Caco-2 (cell line): Measurements from ENCODE around the gene GIGYF1. TPM values are rescaled to one million over a fixed set of nuclear protein-coding genes. Genes with fewer than 3 reads are reported as not detected.

Experiments
- BruUV-seq: library from RNA; stranded (reverse); fragments of 400-500 nt; replicated peaks from 2 replicates; lab custom pipeline; 2021; lab: Mats Ljungman, UMichigan
- CTCF ChIA-PET: fragments of 300-600 bp; sonication (Branson Sonifier 250); formaldehyde crosslinking; loops from one replicate; lab custom pipeline; 2022; ENCODE audit warnings: antibody characterized with exemption; lab: Charles Lee
- POLR2A ChIA-PET: fragments of 300-600 bp; sonication (Branson Sonifier 250); formaldehyde crosslinking; loops from one replicate; lab custom pipeline; 2022; ENCODE audit warnings: antibody characterized with exemption; lab: Charles Lee
- DNase-seq, 2 experiments: peaks; one replicate each; pipeline versions ENCODE4 v3.0.0 to v3.0.0-alpha.2; 2020 to 2022
- H3K27me3 ChIP-seq: replicated peaks from 2 replicates; pipeline ENCODE4 v1.6.0; 2011; ENCODE audit warnings: low read length; ENCODE audit not compliant: control insufficient read depth, insufficient read depth
- H3K36me3 ChIP-seq: 2 replicates; pipeline ENCODE4 v1.5.1; 2011; ENCODE audit warnings: low read length; ENCODE audit not compliant: control insufficient read depth, insufficient read depth
- H3K4me1 ChIP-seq: fragments of 250-450 bp; sonication (Bioruptor Pico); 2 replicates; pipeline ENCODE4 v1.5.1; 2020; ENCODE audit warnings: mild to moderate bottlenecking
- H3K4me3 ChIP-seq: 2 replicates; pipeline ENCODE4 v1.5.1; 2011; ENCODE audit warnings: low read depth, mild to moderate bottlenecking, control low read depth, low read length
- H3K9me3 ChIP-seq: fragments of 250-450 bp; sonication (Bioruptor Pico); 2 replicates; pipeline ENCODE4 v1.5.1; 2020; ENCODE audit warnings: mild to moderate bottlenecking, moderate library complexity
- H3K27ac Mint-ChIP-seq: one replicate; pipeline ENCODE4 v1.8.0; 2022; ENCODE audit warnings: mixed read lengths; ENCODE audit not compliant: unreplicated experiment
- H3K27me3 Mint-ChIP-seq: one replicate; pipeline ENCODE4 v1.8.0; 2022; ENCODE audit warnings: mixed read lengths; ENCODE audit not compliant: insufficient read depth, unreplicated experiment
- H3K36me3 Mint-ChIP-seq: one replicate; pipeline ENCODE4 v1.8.0; 2022; ENCODE audit warnings: mild to moderate bottlenecking, mixed read lengths; ENCODE audit not compliant: insufficient read depth, unreplicated experiment
- H3K4me1 Mint-ChIP-seq: one replicate; pipeline ENCODE4 v1.8.0; 2022; ENCODE audit warnings: low read depth, mixed read lengths; ENCODE audit not compliant: unreplicated experiment
- H3K4me3 Mint-ChIP-seq: one replicate; pipeline ENCODE4 v1.8.0; 2022; ENCODE audit warnings: mild to moderate bottlenecking, moderate library complexity, mixed read lengths; ENCODE audit not compliant: unreplicated experiment
- H3K9me3 Mint-ChIP-seq: one replicate; pipeline ENCODE4 v1.8.0; 2022; ENCODE audit warnings: mixed read lengths; ENCODE audit not compliant: unreplicated experiment
- intact Hi-C: fragments of 100-400 bp; cut with micrococcal nuclease; formaldehyde crosslinking; loops from one replicate; pipeline ENCODE4 v1.10.0; 2022; ENCODE audit not compliant: unreplicated experiment
- total RNA-seq: library from RNA; stranded (reverse); gene quantifications from 2 replicates; pipeline ENCODE4 v1.2.3, GENCODE V29; 2022
- TF ChIP-seq, protein P1 (sequence below), 2 experiments: fragments of 200-600 bp in 1 of 2; IDR thresholded peaks; 1 replicate in 1 of 2; 2 replicates in 1 of 2; pipeline versions ENCODE4 v1.5.1 to v1.8.0; 2011 to 2022; ENCODE audit warnings: antibody characterized with exemption in 1 of 2, control low read depth in 1 of 2, inconsistent platforms in 1 of 2, low read depth in 1 of 2, low read length in 1 of 2, mild to moderate bottlenecking in 1 of 2, moderate library complexity in 1 of 2; ENCODE audit not compliant: insufficient read depth in 1 of 2, severe bottlenecking in 1 of 2, unreplicated experiment in 1 of 2

Gene GIGYF1
- total RNA-seq, 1 experiment from 2014 or later: 53.1 TPM

DNA sequence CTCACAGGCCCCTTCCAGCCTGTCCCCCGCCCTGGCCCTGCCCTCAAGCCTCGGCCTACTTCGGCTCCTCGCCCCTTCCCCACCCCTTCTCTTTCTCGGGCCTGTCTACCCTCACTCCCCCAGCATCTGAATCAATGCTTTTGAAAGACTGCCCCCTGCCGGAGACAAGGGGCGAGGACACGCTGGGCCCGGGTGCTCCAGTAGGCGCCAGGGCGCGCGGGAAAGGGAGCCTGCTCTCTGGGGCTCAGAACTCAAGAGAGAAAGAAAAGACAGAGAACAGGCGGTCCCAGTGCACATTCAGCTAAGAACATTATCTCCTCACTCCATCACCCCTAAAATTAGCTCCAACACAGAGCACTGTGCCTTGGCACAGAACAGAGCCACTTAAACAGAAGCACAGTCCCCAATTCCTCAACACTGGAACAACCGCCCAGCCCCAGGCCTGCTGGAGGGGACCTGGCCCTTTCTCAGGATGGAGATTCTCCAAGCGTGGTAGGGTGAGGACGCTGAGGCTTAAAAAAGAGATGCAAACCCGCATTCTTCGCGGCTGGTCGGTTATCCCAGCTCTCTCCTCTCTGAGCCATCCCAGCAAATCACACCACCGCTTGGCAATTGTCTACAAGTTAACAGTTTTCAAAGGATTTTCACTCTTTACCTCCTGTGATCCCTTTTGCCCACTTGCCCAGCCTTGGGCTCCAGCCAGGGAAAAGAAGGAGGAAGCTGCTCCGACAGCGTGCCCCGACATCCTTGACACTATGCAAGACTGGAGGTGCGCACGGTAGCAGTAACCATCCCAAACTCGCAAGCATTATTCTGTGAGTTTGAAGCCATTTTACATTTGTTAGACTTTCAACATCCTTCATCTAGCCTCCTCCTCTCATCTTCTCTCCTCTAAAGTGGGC is 2.1 kb downstream of the GIGYF1 start:
- intact Hi-C loops: loop anchor here (2.0 to 5.0 kb wide), 2 partner anchors 60 to 87 kb away; no protein-coding TSS in a partner anchor
- TSS peak; percentile 58 for BruUV-seq
- ChIA-PET CTCF (interaction anchor here (0.6 to 1.9 kb wide), 5 partner anchors 14 to 106 kb away, joined by 3 to 7 read pairs (median 5); partner anchors contain the start of genes FBXO24, LRCH4, MOSPD3 and POP7), POLR2A (interaction anchor here (1.5 kb wide), 1 partner anchor 79 kb away, joined by 5 read pairs; the partner anchor contains the start of gene MOSPD3)
- peak in 1 of 2 experiments; percentile 77 for DNase-seq
- TF ChIP-seq, protein P1, sequence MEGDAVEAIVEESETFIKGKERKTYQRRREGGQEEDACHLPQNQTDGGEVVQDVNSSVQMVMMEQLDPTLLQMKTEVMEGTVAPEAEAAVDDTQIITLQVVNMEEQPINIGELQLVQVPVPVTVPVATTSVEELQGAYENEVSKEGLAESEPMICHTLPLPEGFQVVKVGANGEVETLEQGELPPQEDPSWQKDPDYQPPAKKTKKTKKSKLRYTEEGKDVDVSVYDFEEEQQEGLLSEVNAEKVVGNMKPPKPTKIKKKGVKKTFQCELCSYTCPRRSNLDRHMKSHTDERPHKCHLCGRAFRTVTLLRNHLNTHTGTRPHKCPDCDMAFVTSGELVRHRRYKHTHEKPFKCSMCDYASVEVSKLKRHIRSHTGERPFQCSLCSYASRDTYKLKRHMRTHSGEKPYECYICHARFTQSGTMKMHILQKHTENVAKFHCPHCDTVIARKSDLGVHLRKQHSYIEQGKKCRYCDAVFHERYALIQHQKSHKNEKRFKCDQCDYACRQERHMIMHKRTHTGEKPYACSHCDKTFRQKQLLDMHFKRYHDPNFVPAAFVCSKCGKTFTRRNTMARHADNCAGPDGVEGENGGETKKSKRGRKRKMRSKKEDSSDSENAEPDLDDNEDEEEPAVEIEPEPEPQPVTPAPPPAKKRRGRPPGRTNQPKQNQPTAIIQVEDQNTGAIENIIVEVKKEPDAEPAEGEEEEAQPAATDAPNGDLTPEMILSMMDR (IDR thresholded peaks at IDR 0.05; ENCODE audit: insufficient read depth in 1 of 2, low read depth in 1 of 2, low read length in 1 of 2, severe bottlenecking in 1 of 2, unreplicated experiment in 1 of 2): peak; percentile 68 to 77
- H3K4me3 ChIP-seq: peak overlapping the region; percentile 55
- Mint-ChIP-seq H3K9me3 (no peaks in the 10 kb centered on the region), H3K27ac (no peak overlapping the region), H3K4me1 (peaks cover 18% of the 10 kb centered on the region), H3K36me3 (peaks cover 49% of the 10 kb centered on the region), H3K27me3 (no peaks in the 10 kb centered on the region), H3K4me3 (peak overlapping the region; percentile 96)
- peaks cover 19% of the 10 kb centered on the region for H3K4me1 ChIP-seq
- H3K36me3 ChIP-seq: no peaks in the 10 kb centered on the region; the same call in 1 of the 2 replicates
- H3K27me3 ChIP-seq: no peaks in the 10 kb centered on the region
- H3K9me3 ChIP-seq: no peaks in the 10 kb centered on the region

DNA sequence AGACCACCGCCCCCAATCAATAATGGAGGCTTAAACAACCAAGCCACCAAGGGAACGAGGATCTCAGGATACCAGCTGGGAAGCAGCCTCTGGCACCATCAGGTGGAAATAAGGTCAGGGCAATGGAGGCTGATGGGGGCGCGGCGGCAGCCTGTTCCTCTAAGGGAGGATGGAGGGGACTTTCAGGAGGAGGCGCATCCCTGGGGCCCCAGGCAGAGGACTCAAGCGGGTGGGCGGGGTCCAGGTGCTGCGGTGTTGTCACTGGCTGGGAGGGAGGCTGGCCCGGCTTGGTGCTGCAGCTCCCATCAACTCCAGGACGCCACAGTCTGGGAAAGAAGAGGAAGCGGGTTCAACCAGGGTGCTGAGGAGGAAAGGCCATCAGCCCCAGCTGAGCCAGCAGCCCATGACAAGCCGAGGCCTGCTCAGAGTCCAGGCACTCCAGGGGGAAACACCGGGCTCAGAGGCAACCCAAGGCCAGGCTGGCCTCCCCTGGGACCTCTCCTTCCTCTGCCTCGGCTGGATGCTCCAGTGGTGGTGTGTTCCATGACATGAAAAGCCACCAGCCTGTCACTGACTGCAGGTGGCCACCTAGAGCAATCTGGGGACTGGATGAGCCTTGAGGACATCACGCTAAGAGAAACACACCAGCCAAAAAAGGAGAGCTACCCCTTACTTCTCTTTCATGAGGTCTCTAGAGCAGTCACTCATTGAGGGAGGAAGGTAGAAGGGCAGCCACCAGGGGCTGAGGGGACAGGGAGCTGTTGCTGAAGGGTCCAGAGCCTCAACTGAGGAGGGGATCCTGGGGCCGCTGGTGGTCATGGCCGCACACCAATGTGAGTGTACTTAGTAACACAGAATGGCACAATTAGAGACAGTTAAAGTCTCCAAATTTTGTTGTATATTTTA is 4.6 kb downstream of the GIGYF1 start:
- ChIA-PET CTCF (interaction anchor here (1.0 to 2.0 kb wide), 4 partner anchors 17 to 103 kb away, joined by 3 to 10 read pairs (median 6); partner anchors contain the start of genes FBXO24 and POP7), POLR2A (no interaction called here)
- no TSS peak for BruUV-seq
- Mint-ChIP-seq H3K27ac (no peak overlapping the region), H3K27me3 (no peaks in the 10 kb centered on the region), H3K4me3 (no peak overlapping the region), H3K9me3 (no peaks in the 10 kb centered on the region), H3K36me3 (peaks cover 65% of the 10 kb centered on the region), H3K4me1 (peaks cover 18% of the 10 kb centered on the region)
- Histone ChIP-seq H3K4me3 (no peak overlapping the region), H3K36me3 (peaks cover 5% of the 10 kb centered on the region), H3K4me1 (peaks cover 12% of the 10 kb centered on the region), H3K9me3 (no peaks in the 10 kb centered on the region), H3K27me3 (no peaks in the 10 kb centered on the region)
- intact Hi-C loops: loop anchor here (2.0 to 5.0 kb wide), 2 partner anchors 57 to 85 kb away; no protein-coding TSS in a partner anchor
- TF ChIP-seq, protein P1 (IDR thresholded peaks at IDR 0.05; ENCODE audit: insufficient read depth in 1 of 2, low read depth in 1 of 2, low read length in 1 of 2, severe bottlenecking in 1 of 2, unreplicated experiment in 1 of 2): no peak
- DNase-seq: no peak
